Adrenal gland (tissue), 12 donors: ENCODE results near the gene GXYLT1. TPM values are rescaled to one million over a fixed set of nuclear protein-coding genes. Genes with fewer than 3 reads are reported as not detected.

Experiments used
- DNase-seq, 7 donors: peaks; one replicate each; pipeline ENCODE4 v3.0.0-alpha.2; 2019 to 2020
- H3K27ac ChIP-seq, 5 donors: fragments of 200-600 bp; sonication (generic) in 4 of 5; 1 replicate in 3 of 5; 2 replicates in 2 of 5; pipeline versions ENCODE4 v1.5.1 to v1.8.0; 2016 to 2020; ENCODE audit warnings: mild to moderate bottlenecking in 1 of 5
- H3K27me3 ChIP-seq: fragments of 200-600 bp; 2 replicates; pipeline ENCODE4 v1.8.0; 2021
- H3K36me3 ChIP-seq, 2 donors: fragments of 200-600 bp; replicated peaks in 1 of 2; 1 replicate in 1 of 2; 2 replicates in 1 of 2; pipeline versions ENCODE4 v1.5.1 to v1.8.0; 2018 to 2022
- H3K4me1 ChIP-seq, 2 donors: fragments of 200-600 bp; replicated peaks in 1 of 2; 1 replicate in 1 of 2; 2 replicates in 1 of 2; pipeline versions ENCODE4 v1.5.1 to v1.8.0; 2018 to 2021
- H3K4me3 ChIP-seq, 4 donors: fragments of 200-600 bp; sonication (generic) in 3 of 4; one replicate each; pipeline ENCODE4 v1.5.1; 2016 to 2018
- H3K9me3 ChIP-seq, 3 donors: fragments of 200-600 bp; sonication (generic) in 1 of 3; replicated peaks in 1 of 3; 1 replicate in 2 of 3; 2 replicates in 1 of 3; pipeline versions ENCODE4 v1.5.1 to v1.8.0; 2016 to 2021
- CTCF ChIP-seq, 6 experiments: fragments of 450-650 bp in 4 of 6; fragments of 200-600 bp in 2 of 6; sonication (generic) in 1 of 6; IDR thresholded peaks; 1 replicate in 5 of 6; 2 replicates in 1 of 6; pipeline versions ENCODE4 v1.5.1 to v1.8.0; 2016 to 2021; ENCODE audit warnings: antibody characterized with exemption in 6 of 6, mild to moderate bottlenecking in 2 of 6, moderate library complexity in 1 of 6
- POLR2A ChIP-seq, 2 donors: fragments of 450-650 bp; IDR thresholded peaks; one replicate each; pipeline ENCODE4 v1.6.1; 2017; ENCODE audit warnings: antibody characterized with exemption in 2 of 2, mild to moderate bottlenecking in 2 of 2, moderate library complexity in 1 of 2
- WGBS, 4 donors: extraction: QIAGEN DNeasy Blood & Tissue Kit in 2 of 4; methylation state at CpG; one replicate each; pipeline versions ENCODE4 v1.1.5 to v1.1.7; 2013 to 2017; 5-methylcytosine and 5-hydroxymethylcytosine counted together
- intact Hi-C, 2 donors: fragments of 100-400 bp; cut with DNase I; formaldehyde crosslinking; loops; one replicate each; pipeline versions ENCODE4 v1.14.1 to v1.15.0; 2022 to 2023
- polyA plus RNA-seq, 3 donors: library from polyadenylated mRNA; stranded (reverse); fragments of 200-250 nt in 2 of 3; fragments of 350-450 nt in 1 of 3; fragmentation: Illumina TruSeq in 1 of 3; extraction: RNeasy Lipid Tissue Mini Kit (QIAGEN cat#74804) in 1 of 3; gene quantifications; one replicate each; pipeline ENCODE4 v1.2.3, GENCODE V29; 2013 to 2014
- total RNA-seq, 9 donors: library from RNA; depleted of rRNA in 4 of 9; stranded (reverse); fragments of >200 nt in 4 of 9; fragments of 120-200 nt in 1 of 9; fragmentation: NEBNext Ultra II Directional in 1 of 9; extraction: Animal tissue kit (Norgen Biotek cat#: 25700) in 1 of 9; gene quantifications; one replicate each; pipeline versions ENCODE4 v1.1.0 to v1.2.4, GENCODE V29; 2013 to 2023
- donor health status: healthy with polysubstance abuse.
- donor health status: Bipolar disorder and iron deficiency.
- donor health status: DM: yes; HTN: yes; CAD: no.
- donor health status: DM: no; HTN: no; CAD: no.
- donor health status: DM: no; HTN: no; CAD: no.
- donor health status: DM: yes; HTN: yes; CAD: no.

The GXYLT1 gene
- total and polyA plus RNA-seq, 12 donors = 1.6 to 16.0 (median 9.7) TPM

GRCh38 chr12:42145552-42146215 lies 1.0 kb upstream of the GXYLT1 start:
- intact Hi-C loops = no loop called here
- H3K4me1 ChIP-seq = peaks cover 10 to 24% of the 10 kb centered on the region in 2 donors
- WGBS, 4 donors = 63 to 76% (median 68%) methylated on average over 11 of the region's 11 CpGs
- no peak for TF ChIP-seq CTCF (IDR thresholded peaks at IDR 0.05)
- TF ChIP-seq POLR2A (IDR thresholded peaks at IDR 0.05) = no peak
- H3K9me3 ChIP-seq = no peaks in the 10 kb centered on the region
- DNase-seq = no peak
- no peaks in the 10 kb centered on the region for H3K27me3 ChIP-seq
- no peaks in the 10 kb centered on the region for H3K36me3 ChIP-seq
- peak overlapping the region in 2 of 4 donors; percentile 21 to 85 for H3K4me3 ChIP-seq
- H3K27ac ChIP-seq = peak overlapping the region in 1 of 5 donors; percentile 89

- no peak for TF ChIP-seq CTCF (IDR thresholded peaks at IDR 0.05)
- no peak for TF ChIP-seq POLR2A (IDR thresholded peaks at IDR 0.05)
- intact Hi-C loops = no loop called here
- peak overlapping the region in 4 of 5 donors; percentile 69 to 93 (median 82) for H3K27ac ChIP-seq
These were observed 499 bp upstream of the GXYLT1 start for GRCh38 chr12:42145197-42145549.

GRCh38 chr12:42144158-42144407 lies 591 bp downstream of the GXYLT1 start:
- H3K36me3 ChIP-seq = no peaks in the 10 kb centered on the region
- peak overlapping the region in 4 of 5 donors; percentile 69 to 93 (median 82) for H3K27ac ChIP-seq
- 0 to 1% (median 0%) methylated on average over 12 to 21 of the region's 21 CpGs for WGBS, 4 donors
- H3K27me3 ChIP-seq = no peaks in the 10 kb centered on the region
- DNase-seq = no peak
- TF ChIP-seq CTCF (IDR thresholded peaks at IDR 0.05) = no peak
- TF ChIP-seq POLR2A (IDR thresholded peaks at IDR 0.05) = no peak
- peak overlapping the region; percentile 21 to 85 (median 58) for H3K4me3 ChIP-seq
- no peaks in the 10 kb centered on the region for H3K9me3 ChIP-seq
- peaks cover 14 to 29% of the 10 kb centered on the region in 2 donors for H3K4me1 ChIP-seq
- intact Hi-C loops = no loop called here

More at GRCh38 chr12:42145197-42145549, 499 bp upstream of the GXYLT1 start:
- Histone ChIP-seq H3K27me3 (no peaks in the 10 kb centered on the region), H3K36me3 (no peaks in the 10 kb centered on the region), H3K4me1 (peaks cover 14 to 29% of the 10 kb centered on the region in 2 donors), H3K4me3 (peak overlapping the region in 2 of 4 donors; percentile 21 to 85), H3K9me3 (no peaks in the 10 kb centered on the region)
- no peak for DNase-seq
- 2 to 16% (median 3%) methylated on average over 8 of the region's 8 CpGs for WGBS, 4 donors

GRCh38 chr12:42143452-42144157 lies 1.1 kb downstream of the GXYLT1 start:
- Histone ChIP-seq H3K9me3 (no peaks in the 10 kb centered on the region), H3K4me3 (peak overlapping the region; percentile 21 to 85 (median 58)), H3K27me3 (no peaks in the 10 kb centered on the region), H3K36me3 (no peaks in the 10 kb centered on the region), H3K27ac (peak overlapping the region in 4 of 5 donors; percentile 69 to 93 (median 82)), H3K4me1 (peaks cover 14 to 29% of the 10 kb centered on the region in 2 donors)
- intact Hi-C loops = no loop called here
- 17 to 21% (median 19%) methylated on average over 12 of the region's 12 CpGs for WGBS, 4 donors
- TF ChIP-seq CTCF (IDR thresholded peaks at IDR 0.05) (no peak), POLR2A (IDR thresholded peaks at IDR 0.05) (no peak)
- DNase-seq = no peak
